K562 (cell line): ENCODE results near the gene ZNF785. TPM values are rescaled to one million over a fixed set of nuclear protein-coding genes. Genes with fewer than 3 reads are reported as not detected.

Experiments used
- ATF7 ChIP-seq: fragments of 450-650 bp; IDR thresholded peaks from 2 replicates; pipeline ENCODE4 v1.7.1; 2014; ENCODE audit warnings: mild to moderate bottlenecking, moderate library complexity
- RBM15 ChIP-seq: fragments of 200-400 bp; formaldehyde crosslinking; IDR thresholded peaks from 2 replicates; pipeline ENCODE4 v1.6.1; 2018; ENCODE audit warnings: mild to moderate bottlenecking, low read length, moderate library complexity; ENCODE audit not compliant: insufficient read depth
- ZBED1 ChIP-seq: IDR thresholded peaks from 2 replicates; pipeline ENCODE4 v1.6.1; 2014
- polyA plus RNA-seq, 8 experiments: library from polyadenylated mRNA; depleted of rRNA in 4 of 8; stranded (reverse) in 5 of 8; unstranded in 3 of 8; fragments of >200 nt; fragmentation: Nextera tagmentation in 2 of 8; fragmentation: Illumina TruSeq in 1 of 8; extraction: Ambion mirVana in 2 of 8; extraction: Trizol in 1 of 8; gene quantifications; 2 replicates each; pipeline versions ENCODE4 v1.2.1 to v1.2.3, GENCODE V29; 2011 to 2014; ENCODE audit warnings: inconsistent platforms in 1 of 8, missing spikeins in 1 of 8
- total RNA-seq, 7 experiments: library from RNA; depleted of rRNA in 6 of 7; stranded (reverse); fragments of >200 nt in 6 of 7; fragmentation: Illumina TruSeq in 2 of 7; extraction: Trizol in 2 of 7; gene quantifications; 2 replicates each; pipeline versions ENCODE4 v1.2.1 to v1.2.3, GENCODE V29; 2011 to 2021; ENCODE audit warnings: low replicate concordance in 1 of 7
- TF ChIP-seq, protein P1 (sequence below): fragments of 250-450 bp; sonication (Bioruptor Pico); IDR thresholded peaks from 2 replicates; pipeline ENCODE4 v1.5.0; 2021; ENCODE audit warnings: mild to moderate bottlenecking, borderline replicate concordance
- TF ChIP-seq, protein P2 (sequence below): fragments of 250-450 bp; sonication (Bioruptor Pico); IDR thresholded peaks from 2 replicates; pipeline ENCODE4 v1.4.0; 2020
- TF ChIP-seq, protein P3 (sequence below): fragments of 450-650 bp; IDR thresholded peaks from 2 replicates; pipeline ENCODE4 v1.6.1; 2018; ENCODE audit not compliant: partially characterized antibody

Gene ZNF785
- total and polyA plus RNA-seq, 9 of the 15 experiments (the other 6 are each of a cell fraction or from before 2014, with no cell fraction given) = 0.64 to 11.0 (median 6.4) TPM

DNA sequence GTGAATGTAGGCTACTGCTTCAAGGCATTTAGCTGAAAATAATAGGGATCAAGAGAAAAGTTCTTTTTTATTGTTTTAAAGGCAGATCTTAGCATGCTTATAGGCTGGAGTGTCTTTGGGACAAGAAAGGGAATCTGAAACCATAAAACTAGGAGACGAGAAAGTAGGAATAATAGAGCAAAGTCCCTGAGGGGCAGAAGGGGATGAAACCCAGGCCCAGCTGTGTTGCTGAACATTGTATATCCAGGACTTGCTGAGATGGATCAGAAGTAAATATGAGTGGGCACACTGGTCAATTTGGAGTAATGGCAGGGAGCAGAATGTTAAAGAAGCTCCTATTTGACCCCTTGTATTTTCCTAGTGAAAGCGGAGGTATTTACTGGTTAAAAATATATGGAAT, 15.4 kb upstream of the ZNF785 start (continued):
- TF ChIP-seq, protein P1, sequence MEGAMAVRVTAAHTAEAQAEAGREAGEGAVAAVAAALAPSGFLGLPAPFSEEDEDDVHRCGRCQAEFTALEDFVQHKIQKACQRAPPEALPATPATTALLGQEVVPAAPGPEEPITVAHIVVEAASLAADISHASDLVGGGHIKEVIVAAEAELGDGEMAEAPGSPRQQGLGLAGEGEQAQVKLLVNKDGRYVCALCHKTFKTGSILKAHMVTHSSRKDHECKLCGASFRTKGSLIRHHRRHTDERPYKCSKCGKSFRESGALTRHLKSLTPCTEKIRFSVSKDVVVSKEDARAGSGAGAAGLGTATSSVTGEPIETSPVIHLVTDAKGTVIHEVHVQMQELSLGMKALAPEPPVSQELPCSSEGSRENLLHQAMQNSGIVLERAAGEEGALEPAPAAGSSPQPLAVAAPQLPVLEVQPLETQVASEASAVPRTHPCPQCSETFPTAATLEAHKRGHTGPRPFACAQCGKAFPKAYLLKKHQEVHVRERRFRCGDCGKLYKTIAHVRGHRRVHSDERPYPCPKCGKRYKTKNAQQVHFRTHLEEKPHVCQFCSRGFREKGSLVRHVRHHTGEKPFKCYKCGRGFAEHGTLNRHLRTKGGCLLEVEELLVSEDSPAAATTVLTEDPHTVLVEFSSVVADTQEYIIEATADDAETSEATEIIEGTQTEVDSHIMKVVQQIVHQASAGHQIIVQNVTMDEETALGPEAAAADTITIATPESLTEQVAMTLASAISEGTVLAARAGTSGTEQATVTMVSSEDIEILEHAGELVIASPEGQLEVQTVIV (CRISPR knock-in tag) = no peak
- TF ChIP-seq, protein P2, sequence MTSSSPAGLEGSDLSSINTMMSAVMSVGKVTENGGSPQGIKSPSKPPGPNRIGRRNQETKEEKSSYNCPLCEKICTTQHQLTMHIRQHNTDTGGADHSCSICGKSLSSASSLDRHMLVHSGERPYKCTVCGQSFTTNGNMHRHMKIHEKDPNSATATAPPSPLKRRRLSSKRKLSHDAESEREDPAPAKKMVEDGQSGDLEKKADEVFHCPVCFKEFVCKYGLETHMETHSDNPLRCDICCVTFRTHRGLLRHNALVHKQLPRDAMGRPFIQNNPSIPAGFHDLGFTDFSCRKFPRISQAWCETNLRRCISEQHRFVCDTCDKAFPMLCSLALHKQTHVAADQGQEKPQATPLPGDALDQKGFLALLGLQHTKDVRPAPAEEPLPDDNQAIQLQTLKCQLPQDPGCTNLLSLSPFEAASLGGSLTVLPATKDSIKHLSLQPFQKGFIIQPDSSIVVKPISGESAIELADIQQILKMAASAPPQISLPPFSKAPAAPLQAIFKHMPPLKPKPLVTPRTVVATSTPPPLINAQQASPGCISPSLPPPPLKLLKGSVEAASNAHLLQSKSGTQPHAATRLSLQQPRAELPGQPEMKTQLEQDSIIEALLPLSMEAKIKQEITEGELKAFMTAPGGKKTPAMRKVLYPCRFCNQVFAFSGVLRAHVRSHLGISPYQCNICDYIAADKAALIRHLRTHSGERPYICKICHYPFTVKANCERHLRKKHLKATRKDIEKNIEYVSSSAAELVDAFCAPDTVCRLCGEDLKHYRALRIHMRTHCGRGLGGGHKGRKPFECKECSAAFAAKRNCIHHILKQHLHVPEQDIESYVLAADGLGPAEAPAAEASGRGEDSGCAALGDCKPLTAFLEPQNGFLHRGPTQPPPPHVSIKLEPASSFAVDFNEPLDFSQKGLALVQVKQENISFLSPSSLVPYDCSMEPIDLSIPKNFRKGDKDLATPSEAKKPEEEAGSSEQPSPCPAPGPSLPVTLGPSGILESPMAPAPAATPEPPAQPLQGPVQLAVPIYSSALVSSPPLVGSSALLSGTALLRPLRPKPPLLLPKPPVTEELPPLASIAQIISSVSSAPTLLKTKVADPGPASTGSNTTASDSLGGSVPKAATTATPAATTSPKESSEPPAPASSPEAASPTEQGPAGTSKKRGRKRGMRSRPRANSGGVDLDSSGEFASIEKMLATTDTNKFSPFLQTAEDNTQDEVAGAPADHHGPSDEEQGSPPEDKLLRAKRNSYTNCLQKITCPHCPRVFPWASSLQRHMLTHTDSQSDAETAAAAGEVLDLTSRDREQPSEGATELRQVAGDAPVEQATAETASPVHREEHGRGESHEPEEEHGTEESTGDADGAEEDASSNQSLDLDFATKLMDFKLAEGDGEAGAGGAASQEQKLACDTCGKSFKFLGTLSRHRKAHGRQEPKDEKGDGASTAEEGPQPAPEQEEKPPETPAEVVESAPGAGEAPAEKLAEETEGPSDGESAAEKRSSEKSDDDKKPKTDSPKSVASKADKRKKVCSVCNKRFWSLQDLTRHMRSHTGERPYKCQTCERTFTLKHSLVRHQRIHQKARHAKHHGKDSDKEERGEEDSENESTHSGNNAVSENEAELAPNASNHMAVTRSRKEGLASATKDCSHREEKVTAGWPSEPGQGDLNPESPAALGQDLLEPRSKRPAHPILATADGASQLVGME = no peak
- TF ChIP-seq ZBED1 = no peak
- TF ChIP-seq RBM15 = no peak
- TF ChIP-seq, protein P3, sequence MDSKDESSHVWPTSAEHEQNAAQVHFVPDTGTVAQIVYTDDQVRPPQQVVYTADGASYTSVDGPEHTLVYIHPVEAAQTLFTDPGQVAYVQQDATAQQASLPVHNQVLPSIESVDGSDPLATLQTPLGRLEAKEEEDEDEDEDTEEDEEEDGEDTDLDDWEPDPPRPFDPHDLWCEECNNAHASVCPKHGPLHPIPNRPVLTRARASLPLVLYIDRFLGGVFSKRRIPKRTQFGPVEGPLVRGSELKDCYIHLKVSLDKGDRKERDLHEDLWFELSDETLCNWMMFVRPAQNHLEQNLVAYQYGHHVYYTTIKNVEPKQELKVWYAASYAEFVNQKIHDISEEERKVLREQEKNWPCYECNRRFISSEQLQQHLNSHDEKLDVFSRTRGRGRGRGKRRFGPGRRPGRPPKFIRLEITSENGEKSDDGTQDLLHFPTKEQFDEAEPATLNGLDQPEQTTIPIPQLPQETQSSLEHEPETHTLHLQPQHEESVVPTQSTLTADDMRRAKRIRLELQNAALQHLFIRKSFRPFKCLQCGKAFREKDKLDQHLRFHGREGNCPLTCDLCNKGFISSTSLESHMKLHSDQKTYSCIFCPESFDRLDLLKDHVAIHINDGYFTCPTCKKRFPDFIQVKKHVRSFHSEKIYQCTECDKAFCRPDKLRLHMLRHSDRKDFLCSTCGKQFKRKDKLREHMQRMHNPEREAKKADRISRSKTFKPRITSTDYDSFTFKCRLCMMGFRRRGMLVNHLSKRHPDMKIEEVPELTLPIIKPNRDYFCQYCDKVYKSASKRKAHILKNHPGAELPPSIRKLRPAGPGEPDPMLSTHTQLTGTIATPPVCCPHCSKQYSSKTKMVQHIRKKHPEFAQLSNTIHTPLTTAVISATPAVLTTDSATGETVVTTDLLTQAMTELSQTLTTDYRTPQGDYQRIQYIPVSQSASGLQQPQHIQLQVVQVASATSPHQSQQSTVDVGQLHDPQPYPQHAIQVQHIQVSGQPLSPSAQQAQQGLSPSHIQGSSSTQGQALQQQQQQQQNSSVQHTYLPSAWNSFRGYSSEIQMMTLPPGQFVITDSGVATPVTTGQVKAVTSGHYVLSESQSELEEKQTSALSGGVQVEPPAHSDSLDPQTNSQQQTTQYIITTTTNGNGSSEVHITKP = no peak
- no peak for TF ChIP-seq ATF7
